Prostate gland (tissue), 2 donors: ENCODE measurements around the gene TMEM45B. TPM values are rescaled to one million over a fixed set of nuclear protein-coding genes. Genes with fewer than 3 reads are reported as not detected.
"Not testable (repeated sequence)": the region's sequence is repeated elsewhere in the genome, so short reads cannot be mapped to it uniquely, and the experiment has no call there.

Experiments used
- DNase-seq: peaks from one replicate; pipeline ENCODE4 v3.0.0-alpha.2; 2019; ENCODE audit warnings: low spot score
- H3K27ac ChIP-seq, 2 donors: fragments of 200-600 bp; sonication (generic); 2 replicates each; pipeline ENCODE4 v1.5.1; 2017 to 2019
- H3K27me3 ChIP-seq: fragments of 200-600 bp; sonication (generic); replicated peaks from 2 replicates; pipeline ENCODE4 v1.5.1; 2019; ENCODE audit not compliant: insufficient read depth
- H3K36me3 ChIP-seq, 2 donors: fragments of 200-600 bp; sonication (generic); 1 replicate in 1 of 2; 2 replicates in 1 of 2; pipeline versions ENCODE4 v1.5.1 to v1.8.1; 2017 to 2019
- H3K4me1 ChIP-seq: fragments of 200-600 bp; sonication (generic); replicated peaks from 2 replicates; pipeline ENCODE4 v1.5.1; 2019
- H3K4me3 ChIP-seq, 2 donors: fragments of 200-600 bp; sonication (generic); 2 replicates each; pipeline ENCODE4 v1.5.1; 2017 to 2019
- H3K9me3 ChIP-seq: fragments of 200-600 bp; sonication (generic); 2 replicates; pipeline ENCODE4 v1.5.1; 2017
- POLR2A ChIP-seq: fragments of 450-650 bp; IDR thresholded peaks from one replicate; pipeline ENCODE4 v1.6.1; 2016; ENCODE audit warnings: antibody characterized with exemption, mild to moderate bottlenecking
- POLR2AphosphoS5 ChIP-seq: sonication (generic); formaldehyde crosslinking; IDR thresholded peaks from one replicate; pipeline ENCODE4 v1.6.1; 2017; ENCODE audit warnings: antibody characterized with exemption
- WGBS: methylation state at CpG from one replicate; pipeline ENCODE4 v1.1.5; 2018; 5-methylcytosine and 5-hydroxymethylcytosine counted together
- intact Hi-C: fragments of 100-400 bp; cut with DNase I; formaldehyde crosslinking; loops from one replicate; pipeline ENCODE4 v1.14.2; 2022
- total RNA-seq, 2 donors: library from RNA; depleted of rRNA; stranded (reverse); fragments of >200 nt; gene quantifications; one replicate each; pipeline ENCODE4 v1.1.0, GENCODE V29; 2016
- TF ChIP-seq, protein P1 (sequence below), 4 experiments: fragments of 200-600 bp in 2 of 4; fragments of 450-650 bp in 2 of 4; sonication (generic) in 2 of 4; IDR thresholded peaks; 1 replicate in 3 of 4; 2 replicates in 1 of 4; pipeline ENCODE4 v1.5.1; 2016 to 2019; ENCODE audit warnings: antibody characterized with exemption in 4 of 4, mild to moderate bottlenecking in 2 of 4, moderate library complexity in 2 of 4

Gene TMEM45B
- total RNA-seq, 2 donors from 2014 or later, result 5.2 to 11.0 TPM

DNA sequence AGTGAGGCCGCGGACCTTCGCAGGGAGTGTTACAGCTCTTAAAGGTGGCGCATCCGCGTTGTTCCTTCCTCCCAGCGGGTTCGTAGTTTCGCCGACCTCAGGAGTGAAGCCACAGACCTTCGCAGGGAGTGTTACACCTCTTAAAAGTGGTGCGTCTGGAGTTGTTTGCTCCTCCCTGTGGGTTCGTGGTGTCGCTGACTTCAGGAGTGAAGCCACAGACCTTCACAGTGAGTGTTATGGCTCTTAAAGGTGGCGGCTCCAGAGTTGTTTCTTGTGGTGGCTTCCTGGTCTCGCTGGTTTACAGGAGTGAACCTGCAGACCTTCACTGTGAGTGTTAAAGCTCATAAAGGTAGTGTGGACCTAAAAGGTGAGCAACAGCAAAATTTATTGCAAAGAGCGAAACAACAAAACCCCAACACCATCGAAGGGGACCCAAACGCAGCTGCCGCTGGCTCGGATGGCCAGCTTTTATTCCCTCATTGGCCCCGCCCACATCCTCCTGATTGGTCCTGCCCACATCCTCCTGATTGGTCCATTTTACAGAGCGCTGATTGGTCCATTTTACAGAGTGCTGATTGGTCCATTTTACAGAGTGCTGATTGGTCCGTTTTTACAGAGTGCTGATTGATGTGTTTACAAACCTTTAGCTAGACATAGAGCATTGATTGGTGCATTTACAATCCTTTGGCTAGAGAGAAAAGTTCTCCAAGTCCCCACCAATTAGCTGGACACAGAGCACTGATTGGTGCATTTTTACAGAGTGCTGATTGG lies 1.2 kb upstream of the TMEM45B start:
- Histone ChIP-seq H3K27me3 (no peaks in the 10 kb centered on the region), H3K36me3 (no peaks in the 10 kb centered on the region), H3K4me1 (no peaks in the 10 kb centered on the region), H3K9me3 (no peaks in the 10 kb centered on the region), H3K27ac (no peak overlapping the region), H3K4me3 (no peak overlapping the region)
- intact Hi-C loops, result no loop called here
- no peak for TF ChIP-seq POLR2A
- no peak for DNase-seq
- WGBS, result 93% methylated on average over 24 of the region's 24 CpGs

DNA sequence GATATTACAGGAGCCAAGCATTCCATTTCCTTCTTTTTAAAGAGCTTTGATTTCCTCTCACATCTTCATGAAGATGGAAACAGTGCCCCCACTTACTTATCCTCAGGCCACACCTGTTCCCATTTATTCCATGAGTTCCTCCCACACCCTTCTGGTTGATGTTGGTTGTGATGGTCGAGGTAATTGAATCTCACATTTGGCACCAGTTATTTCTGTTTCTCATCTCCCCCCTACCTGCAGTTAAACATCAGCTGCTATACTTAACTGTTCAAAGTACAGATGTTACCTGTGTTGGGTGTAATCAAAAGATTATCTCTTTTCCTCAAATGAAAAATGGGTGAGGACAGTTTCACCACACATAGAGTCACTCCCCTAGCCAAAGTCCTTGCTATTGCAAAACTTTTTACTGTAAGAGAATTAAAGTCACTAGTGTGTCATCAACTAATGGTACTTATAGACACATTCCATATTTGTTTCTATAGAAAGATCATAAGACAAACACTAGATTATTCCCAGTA lies 1.9 kb downstream of the TMEM45B start:
- no peak overlapping the region for H3K27ac ChIP-seq
- H3K36me3 ChIP-seq, result no peaks in the 10 kb centered on the region
- intact Hi-C loops, result no loop called here
- no peaks in the 10 kb centered on the region for H3K4me1 ChIP-seq
- no peak overlapping the region for H3K4me3 ChIP-seq
- TF ChIP-seq, protein P1, sequence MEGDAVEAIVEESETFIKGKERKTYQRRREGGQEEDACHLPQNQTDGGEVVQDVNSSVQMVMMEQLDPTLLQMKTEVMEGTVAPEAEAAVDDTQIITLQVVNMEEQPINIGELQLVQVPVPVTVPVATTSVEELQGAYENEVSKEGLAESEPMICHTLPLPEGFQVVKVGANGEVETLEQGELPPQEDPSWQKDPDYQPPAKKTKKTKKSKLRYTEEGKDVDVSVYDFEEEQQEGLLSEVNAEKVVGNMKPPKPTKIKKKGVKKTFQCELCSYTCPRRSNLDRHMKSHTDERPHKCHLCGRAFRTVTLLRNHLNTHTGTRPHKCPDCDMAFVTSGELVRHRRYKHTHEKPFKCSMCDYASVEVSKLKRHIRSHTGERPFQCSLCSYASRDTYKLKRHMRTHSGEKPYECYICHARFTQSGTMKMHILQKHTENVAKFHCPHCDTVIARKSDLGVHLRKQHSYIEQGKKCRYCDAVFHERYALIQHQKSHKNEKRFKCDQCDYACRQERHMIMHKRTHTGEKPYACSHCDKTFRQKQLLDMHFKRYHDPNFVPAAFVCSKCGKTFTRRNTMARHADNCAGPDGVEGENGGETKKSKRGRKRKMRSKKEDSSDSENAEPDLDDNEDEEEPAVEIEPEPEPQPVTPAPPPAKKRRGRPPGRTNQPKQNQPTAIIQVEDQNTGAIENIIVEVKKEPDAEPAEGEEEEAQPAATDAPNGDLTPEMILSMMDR (IDR thresholded peaks at IDR 0.05), result no peak
- TF ChIP-seq POLR2A, result no peak
- no peak for TF ChIP-seq POLR2AphosphoS5
- no peak for DNase-seq
- 41% methylated on average over 1 of the region's 1 CpG for WGBS
- H3K9me3 ChIP-seq, result no peaks in the 10 kb centered on the region
- peaks cover 2% of the 10 kb centered on the region for H3K27me3 ChIP-seq

DNA sequence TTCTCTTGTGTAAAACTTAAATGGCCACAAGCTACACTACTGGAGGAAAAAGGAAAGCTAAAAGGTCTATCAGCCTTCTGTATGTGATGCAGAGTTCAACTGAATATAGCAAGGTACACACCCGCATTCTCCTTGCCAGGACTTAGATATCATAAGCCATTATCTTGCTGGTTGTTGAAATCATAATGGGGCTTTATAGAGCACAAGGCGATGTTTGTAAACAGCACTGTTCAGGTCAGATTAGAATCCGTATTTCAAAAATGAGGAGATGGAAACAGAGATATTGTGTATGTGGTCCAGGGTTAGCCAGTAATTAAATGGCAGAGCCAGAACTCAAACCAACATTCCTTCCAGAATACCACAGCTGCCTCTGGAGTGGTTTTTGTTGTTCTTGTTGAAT lies 2.6 kb downstream of the TMEM45B start:
- H3K27ac ChIP-seq, DNase-seq, H3K9me3 ChIP-seq, H3K4me3 ChIP-seq, H3K4me1 ChIP-seq, H3K36me3 ChIP-seq, intact Hi-C loops, H3K27me3 ChIP-seq: not testable (repeated sequence)
- 76% methylated on average over 3 of the region's 3 CpGs for WGBS

DNA sequence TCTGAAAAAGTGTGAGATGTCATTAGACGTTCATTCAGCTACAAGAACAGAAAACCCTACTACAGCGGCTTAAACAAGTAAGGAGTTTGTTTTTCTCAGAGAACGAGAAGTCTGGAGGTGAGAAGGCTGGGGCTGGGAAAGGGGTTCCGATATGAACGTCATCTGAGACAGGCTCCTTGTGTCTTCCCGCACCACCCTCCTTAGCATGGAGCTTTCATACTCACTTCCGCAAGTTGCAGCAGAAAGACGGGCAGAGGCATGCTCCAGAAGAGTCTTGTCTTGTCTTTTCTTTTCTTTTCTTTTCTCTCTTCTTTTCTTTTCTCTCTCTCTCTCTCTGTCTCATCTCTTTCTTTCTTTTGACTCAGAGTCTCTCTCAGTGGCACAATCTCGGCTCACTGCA lies 3.6 kb downstream of the TMEM45B start:
- H3K9me3 ChIP-seq, result no peaks in the 10 kb centered on the region
- TF ChIP-seq POLR2AphosphoS5 (no peak), POLR2A (no peak)
- TF ChIP-seq, protein P1 (IDR thresholded peaks at IDR 0.05), result no peak
- H3K4me1 ChIP-seq, result no peaks in the 10 kb centered on the region
- H3K27ac ChIP-seq, result no peak overlapping the region
- H3K27me3 ChIP-seq, result peaks cover 2% of the 10 kb centered on the region
- no peak overlapping the region for H3K4me3 ChIP-seq
- intact Hi-C loops, result no loop called here
- no peaks in the 10 kb centered on the region for H3K36me3 ChIP-seq
- WGBS, result 52% methylated on average over 9 of the region's 9 CpGs
- no peak for DNase-seq

DNA sequence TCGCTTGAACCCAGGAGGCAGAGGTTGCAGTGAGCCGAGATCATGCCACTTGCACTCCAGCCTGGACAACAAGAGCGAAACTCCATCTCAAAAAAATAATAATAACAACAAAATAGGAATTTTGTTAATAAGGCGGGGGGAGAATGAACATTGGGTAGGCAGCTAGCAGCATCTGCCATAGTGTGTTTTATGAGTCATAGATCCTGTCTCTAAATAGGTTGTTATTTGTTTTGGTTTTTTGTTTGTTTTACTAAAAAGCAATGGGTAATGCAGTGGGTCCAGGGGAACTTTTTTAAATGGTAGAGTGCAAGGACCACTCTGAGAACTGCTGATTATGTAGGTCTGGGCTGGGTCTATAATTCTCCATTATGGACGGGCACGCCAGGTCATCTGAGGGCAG lies 4.6 kb downstream of the TMEM45B start:
- WGBS, result 95% methylated on average over 6 of the region's 6 CpGs
- H3K27me3 ChIP-seq, H3K9me3 ChIP-seq, DNase-seq, H3K27ac ChIP-seq, intact Hi-C loops, H3K4me1 ChIP-seq, H3K4me3 ChIP-seq, H3K36me3 ChIP-seq: not testable (repeated sequence)

DNA sequence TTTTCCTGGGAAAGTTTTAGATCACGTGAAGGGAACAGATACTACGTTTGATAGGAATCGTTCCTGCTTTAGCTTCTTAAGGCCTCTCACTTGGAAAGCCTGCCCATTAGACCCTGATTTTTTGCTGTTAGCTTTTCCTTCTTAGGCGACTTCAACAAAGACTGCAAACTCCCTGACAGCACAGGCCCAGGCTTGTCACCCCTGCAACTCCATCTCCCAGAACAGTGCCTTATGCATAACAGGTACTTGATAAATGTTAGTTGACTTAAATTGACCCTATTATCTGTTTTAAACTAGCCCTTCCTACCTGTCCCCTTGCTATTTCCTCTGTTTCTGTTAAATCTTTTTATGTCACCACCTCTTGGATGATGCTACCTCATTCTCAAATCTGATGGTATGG lies 7.6 kb downstream of the TMEM45B start:
- H3K27ac ChIP-seq, H3K36me3 ChIP-seq, H3K4me1 ChIP-seq, H3K4me3 ChIP-seq, H3K27me3 ChIP-seq, H3K9me3 ChIP-seq, intact Hi-C loops: not testable (repeated sequence)
- 40% methylated on average over 4 of the region's 4 CpGs for WGBS
- peak; percentile 35 for DNase-seq

DNA sequence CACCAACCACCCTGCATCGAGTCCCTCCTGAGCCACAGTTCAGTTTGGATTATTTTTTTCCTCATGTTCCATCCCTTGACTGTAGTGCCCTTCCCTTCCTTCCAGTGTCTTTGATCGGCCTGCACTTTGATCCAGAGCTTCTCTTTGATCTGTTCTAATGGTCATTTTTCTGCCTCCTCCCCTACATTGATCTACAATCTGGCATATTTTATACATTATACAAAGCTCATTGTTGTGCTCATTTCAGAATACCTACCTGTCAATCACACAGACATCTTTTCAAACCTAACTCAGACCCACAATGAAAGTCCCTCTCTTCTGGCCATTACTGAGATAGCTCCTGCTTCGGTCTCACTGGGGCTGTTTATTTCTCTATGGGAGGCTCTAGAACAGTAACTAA lies 8.2 kb downstream of the TMEM45B start:
- 63% methylated on average over 3 of the region's 3 CpGs for WGBS
- H3K36me3 ChIP-seq, H3K4me3 ChIP-seq, H3K9me3 ChIP-seq, H3K27me3 ChIP-seq, H3K27ac ChIP-seq, intact Hi-C loops, H3K4me1 ChIP-seq, DNase-seq: not testable (repeated sequence)
